HepG2 (cell line): Measurements from ENCODE around the gene RTCA. TPM values are rescaled to one million over a fixed set of nuclear protein-coding genes. Genes with fewer than 3 reads are reported as not detected.

Experiments
- ATAC-seq: fragments of 200-7000 bp; cut with Tn5 transposase; 3 replicates; pipeline ENCODE4 v1.9.1; 2020; ENCODE audit warnings: mild to moderate bottlenecking, moderate library complexity
- BruUV-seq: library from RNA; stranded (reverse); fragments of 400-500 nt; replicated peaks from 2 replicates; lab custom pipeline; 2021; lab: Mats Ljungman, UMichigan
- CTCF ChIA-PET: fragments of 300-600 bp; formaldehyde crosslinking; extraction: SDS; loops from one replicate; lab custom pipeline; 2021; ENCODE audit warnings: low total read pairs, inconsistent platforms, low intra/inter-chr PET ratio; lab: Yijun Ruan, JAX
- POLR2A ChIA-PET: fragments of 350-600 bp; sonication (Branson Sonifier 250); formaldehyde crosslinking; loops from one replicate; lab custom pipeline; 2020; ENCODE audit warnings: antibody characterized with exemption, inconsistent platforms; lab: Yijun Ruan, JAX
- DNase-seq: peaks from one replicate; pipeline ENCODE4 v3.0.0-alpha.2; 2015; ENCODE audit warnings: low spot score
- FAIRE-seq: peaks from 3 replicates; lab custom pipeline; 2011; peaks lifted over from hg19 to GRCh38; lab: Jason Lieb, UNC
- H2AFZ ChIP-seq: one replicate; pipeline ENCODE4 v1.6.1; 2011; ENCODE audit warnings: low read length, inconsistent platforms
- H3K27ac ChIP-seq: fragments of 300-600 bp; 3 replicates; pipeline ENCODE4 v1.8.0; 2011; ENCODE audit warnings: mixed run types, mild to moderate bottlenecking, mixed read lengths, low read length, inconsistent platforms; ENCODE audit not compliant: insufficient read depth; ENCODE audit errors: extremely low read length
- H3K27me3 ChIP-seq, 2 experiments: fragments of 200-600 bp in 1 of 2; 2 replicates in 1 of 2; 3 replicates in 1 of 2; pipeline versions ENCODE4 v1.6.0 to v1.8.0; 2011; ENCODE audit warnings: low read length in 2 of 2, mild to moderate bottlenecking in 2 of 2, moderate library complexity in 2 of 2, inconsistent platforms in 1 of 2; ENCODE audit not compliant: insufficient read depth in 2 of 2, control insufficient read depth in 1 of 2
- H3K36me3 ChIP-seq, 2 experiments: fragments of 200-600 bp in 1 of 2; replicated peaks in 1 of 2; 2 replicates in 1 of 2; 3 replicates in 1 of 2; pipeline versions ENCODE4 v1.5.1 to v1.8.0; 2011; ENCODE audit warnings: low read length in 2 of 2, inconsistent platforms in 1 of 2; ENCODE audit not compliant: insufficient read depth in 2 of 2, control insufficient read depth in 1 of 2
- H3K4me1 ChIP-seq: 2 replicates; pipeline ENCODE4 v1.5.1; 2012; ENCODE audit warnings: low read length, inconsistent platforms; ENCODE audit not compliant: insufficient read depth
- H3K4me2 ChIP-seq: 2 replicates; pipeline ENCODE4 v1.6.0; 2011; ENCODE audit warnings: low read depth, low read length, inconsistent platforms
- H3K4me3 ChIP-seq, 3 experiments: fragments of 200-600 bp in 1 of 3; sonication (generic), shearing (Covaris generic) in 1 of 3; replicated peaks in 1 of 3; 2 replicates each; pipeline ENCODE4 v1.5.1; 2011 to 2016; ENCODE audit warnings: low read length in 3 of 3, inconsistent platforms in 2 of 3, low read depth in 2 of 3, mild to moderate bottlenecking in 2 of 3, control low read depth in 1 of 3, mixed read lengths in 1 of 3; ENCODE audit not compliant: insufficient read depth in 1 of 3
- H3K79me2 ChIP-seq: one replicate; pipeline ENCODE4 v1.6.1; 2011; ENCODE audit warnings: low read length, inconsistent platforms; ENCODE audit not compliant: insufficient read depth
- H3K9ac ChIP-seq: 2 replicates; pipeline ENCODE4 v1.6.0; 2011; ENCODE audit warnings: mild to moderate bottlenecking, low read depth, low read length, inconsistent platforms; ENCODE audit not compliant: insufficient read depth
- H3K9me3 ChIP-seq: 2 replicates; pipeline ENCODE4 v1.5.1; 2012; ENCODE audit warnings: mild to moderate bottlenecking, low read length
- H4K20me1 ChIP-seq: 2 replicates; pipeline ENCODE4 v1.6.0; 2011; ENCODE audit warnings: inconsistent platforms, mild to moderate bottlenecking, low read length, moderate library complexity; ENCODE audit not compliant: insufficient read depth
- ARID4A ChIP-seq: sonication (generic); formaldehyde crosslinking; IDR thresholded peaks from 2 replicates; pipeline ENCODE4 v1.5.0; 2020; ENCODE audit warnings: mild to moderate bottlenecking, missing genetic modification reagents, borderline replicate concordance
- ATRX ChIP-seq: sonication (generic); formaldehyde crosslinking; IDR thresholded peaks from 2 replicates; pipeline ENCODE4 v1.4.0; 2020; ENCODE audit warnings: missing genetic modification reagents, borderline replicate concordance
- CEBPB ChIP-seq: IDR thresholded peaks from 2 replicates; pipeline ENCODE4 v1.6.1; 2011; ENCODE audit warnings: low read depth, low read length, improper control_type of control experiment, borderline replicate concordance
- FOXA1 ChIP-seq, 2 experiments: fragments of 450-650 bp in 1 of 2; sonication (generic) in 1 of 2; formaldehyde crosslinking in 1 of 2; IDR thresholded peaks; 2 replicates each; pipeline versions ENCODE4 v1.4.0 to v1.6.1; 2016 to 2020; ENCODE audit warnings: missing genetic modification reagents in 1 of 2
- GZF1 ChIP-seq: sonication (generic); formaldehyde crosslinking; IDR thresholded peaks from 2 replicates; pipeline ENCODE4 v1.5.1; 2020; ENCODE audit warnings: mild to moderate bottlenecking, missing genetic modification reagents
- MBNL3 ChIP-seq: fragments of 250-450 bp; sonication (Bioruptor Pico); conservative IDR thresholded peaks from 2 replicates; pipeline ENCODE4 v1.8.0; 2022; ENCODE audit warnings: mild to moderate bottlenecking, inconsistent platforms
- TARDBP ChIP-seq: sonication (generic); formaldehyde crosslinking; IDR thresholded peaks from 2 replicates; pipeline ENCODE4 v1.8.0; 2022; ENCODE audit warnings: mild to moderate bottlenecking, missing genetic modification reagents
- ZBTB7B ChIP-seq: sonication (generic); formaldehyde crosslinking; IDR thresholded peaks from 2 replicates; pipeline ENCODE4 v1.4.0; 2020; ENCODE audit warnings: missing genetic modification reagents
- ZFP36L2 ChIP-seq: sonication (generic); formaldehyde crosslinking; IDR thresholded peaks from 2 replicates; pipeline ENCODE4 v1.4.0; 2020; ENCODE audit warnings: missing genetic modification reagents
- ZNF354B ChIP-seq: sonication (generic); formaldehyde crosslinking; IDR thresholded peaks from 2 replicates; pipeline ENCODE4 v1.8.0; 2022; ENCODE audit warnings: mild to moderate bottlenecking, missing genetic modification reagents
- ZNF382 ChIP-seq: sonication (generic); formaldehyde crosslinking; IDR thresholded peaks from 2 replicates; pipeline ENCODE4 v1.5.0; 2020; ENCODE audit warnings: missing genetic modification reagents, mild to moderate bottlenecking, borderline replicate concordance
- ZSCAN29 ChIP-seq: sonication (generic); formaldehyde crosslinking; conservative IDR thresholded peaks from 2 replicates; pipeline ENCODE4 v1.4.0; 2020; ENCODE audit warnings: mild to moderate bottlenecking, missing genetic modification reagents
- WGBS: methylation state at CpG from one replicate; pipeline ENCODE4 v1.1.6; 2017; ENCODE audit warnings: low lambda C conversion rate; 5-methylcytosine and 5-hydroxymethylcytosine counted together
- in situ Hi-C: cut with HindIII; loops from 2 replicates; pipeline ENCODE4 v1.10.0; 2017; ENCODE audit warnings: low pct_unique_long_range_greater_than_20kb; ENCODE audit not compliant: extremely low pct_ligation_motif_present
- intact Hi-C: fragments of 100-400 bp; cut with micrococcal nuclease; formaldehyde crosslinking; loops from one replicate; pipeline ENCODE4 v1.10.0; 2022; ENCODE audit not compliant: unreplicated experiment
- polyA plus RNA-seq, 8 experiments: library from polyadenylated mRNA; depleted of rRNA in 3 of 8; stranded (reverse) in 7 of 8; unstranded in 1 of 8; fragments of >200 nt; fragmentation: Illumina TruSeq in 4 of 8; extraction: Trizol in 4 of 8; gene quantifications; 2 replicates each; pipeline versions ENCODE4 v1.2.1 to v1.2.3, GENCODE V29; 2011 to 2016; ENCODE audit warnings: low read depth in 4 of 8, missing spikeins in 1 of 8, mixed read lengths in 1 of 8; ENCODE audit not compliant: insufficient read depth in 1 of 8
- total RNA-seq, 5 experiments: library from RNA; depleted of rRNA; stranded (reverse); fragments of >200 nt; fragmentation: Illumina TruSeq; extraction: Trizol; gene quantifications; 2 replicates each; pipeline ENCODE4 v1.2.3, GENCODE V29; 2016; ENCODE audit warnings: low read depth in 1 of 5
- TF ChIP-seq, protein P1 (sequence below): sonication (generic); formaldehyde crosslinking; conservative IDR thresholded peaks from 2 replicates; pipeline ENCODE4 v1.4.0; 2020; ENCODE audit warnings: missing genetic modification reagents
- TF ChIP-seq, protein P2 (sequence below): sonication (generic); formaldehyde crosslinking; IDR thresholded peaks from 2 replicates; pipeline ENCODE4 v1.5.1; 2020; ENCODE audit warnings: missing genetic modification reagents, mild to moderate bottlenecking, borderline replicate concordance

Gene RTCA
- total and polyA plus RNA-seq, 2 of the 13 experiments (the other 11 are each of a cell fraction or from before 2014, with no cell fraction given) = 22.7 to 31.0 TPM

- intact Hi-C loops = no loop called here
- POLR2A ChIA-PET = no interaction called here
- FAIRE-seq = no peak
- TF ChIP-seq ZNF382 (CRISPR knock-in tag) = no peak
- no peak for TF ChIP-seq MBNL3 (CRISPR knock-in tag)
- no peak for TF ChIP-seq GZF1
- no peak for TF ChIP-seq ZNF354B (CRISPR knock-in tag)
- no peak for TF ChIP-seq ZFP36L2 (CRISPR knock-in tag)
- TF ChIP-seq ZBTB7B (CRISPR knock-in tag) = no peak
- no peak for TF ChIP-seq ATRX (CRISPR knock-in tag)
- TF ChIP-seq, protein P1, sequence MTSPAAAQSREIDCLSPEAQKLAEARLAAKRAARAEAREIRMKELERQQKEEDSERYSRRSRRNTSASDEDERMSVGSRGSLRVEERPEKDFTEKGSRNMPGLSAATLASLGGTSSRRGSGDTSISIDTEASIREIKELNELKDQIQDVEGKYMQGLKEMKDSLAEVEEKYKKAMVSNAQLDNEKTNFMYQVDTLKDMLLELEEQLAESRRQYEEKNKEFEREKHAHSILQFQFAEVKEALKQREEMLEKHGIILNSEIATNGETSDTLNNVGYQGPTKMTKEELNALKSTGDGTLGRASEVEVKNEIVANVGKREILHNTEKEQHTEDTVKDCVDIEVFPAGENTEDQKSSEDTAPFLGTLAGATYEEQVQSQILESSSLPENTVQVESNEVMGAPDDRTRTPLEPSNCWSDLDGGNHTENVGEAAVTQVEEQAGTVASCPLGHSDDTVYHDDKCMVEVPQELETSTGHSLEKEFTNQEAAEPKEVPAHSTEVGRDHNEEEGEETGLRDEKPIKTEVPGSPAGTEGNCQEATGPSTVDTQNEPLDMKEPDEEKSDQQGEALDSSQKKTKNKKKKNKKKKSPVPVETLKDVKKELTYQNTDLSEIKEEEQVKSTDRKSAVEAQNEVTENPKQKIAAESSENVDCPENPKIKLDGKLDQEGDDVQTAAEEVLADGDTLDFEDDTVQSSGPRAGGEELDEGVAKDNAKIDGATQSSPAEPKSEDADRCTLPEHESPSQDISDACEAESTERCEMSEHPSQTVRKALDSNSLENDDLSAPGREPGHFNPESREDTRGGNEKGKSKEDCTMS (CRISPR knock-in tag) = no peak
- TF ChIP-seq ZSCAN29 = no peak
- TF ChIP-seq ARID4A = no peak
- TF ChIP-seq, protein P2, sequence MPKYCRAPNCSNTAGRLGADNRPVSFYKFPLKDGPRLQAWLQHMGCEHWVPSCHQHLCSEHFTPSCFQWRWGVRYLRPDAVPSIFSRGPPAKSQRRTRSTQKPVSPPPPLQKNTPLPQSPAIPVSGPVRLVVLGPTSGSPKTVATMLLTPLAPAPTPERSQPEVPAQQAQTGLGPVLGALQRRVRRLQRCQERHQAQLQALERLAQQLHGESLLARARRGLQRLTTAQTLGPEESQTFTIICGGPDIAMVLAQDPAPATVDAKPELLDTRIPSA (CRISPR knock-in tag) = no peak
- no peak for TF ChIP-seq TARDBP (CRISPR knock-in tag)
- TF ChIP-seq FOXA1 (IDR thresholded peaks at IDR 0.05) = no peak
- TF ChIP-seq FOXA1 (CRISPR knock-in tag; IDR thresholded peaks at IDR 0.05) = no peak
- TF ChIP-seq CEBPB = no peak
Measured at GRCh38 chr1:100217834-100218233, 48.2 kb upstream of the RTCA start.

More at GRCh38 chr1:100217834-100218233, 48.2 kb upstream of the RTCA start:
- Histone ChIP-seq H3K36me3 (peaks cover under 1 to 32% of the 10 kb centered on the region in 2 experiments; a peak in 3 of 5 replicates), H3K4me1 (no peaks in the 10 kb centered on the region), H3K9ac (no peak overlapping the region), H3K27me3 (no peaks in the 10 kb centered on the region), H4K20me1 (no peaks in the 10 kb centered on the region), H3K9me3 (no peaks in the 10 kb centered on the region), H2AFZ (no peak overlapping the region), H3K4me3 (no peak overlapping the region), H3K27ac (no peak overlapping the region), H3K4me2 (no peak overlapping the region), H3K79me2 (no peaks in the 10 kb centered on the region)
- 100% methylated on average over 2 of the region's 2 CpGs for WGBS
- no peak for DNase-seq
- in situ Hi-C loops = no loop called here
- BruUV-seq = no TSS peak
- CTCF ChIA-PET = no interaction called here
- no peak for ATAC-seq
